Ishikawa (cell line): Measurements from ENCODE around the gene MYCBPAP.

Source experiments
- CEBPB ChIP-seq: IDR thresholded peaks from 2 replicates; pipeline ENCODE4 v1.6.1; 2012
- YY1 ChIP-seq: IDR thresholded peaks from 2 replicates; pipeline ENCODE4 v1.6.1; 2012; ENCODE audit warnings: low read depth
- TF ChIP-seq, protein P1 (sequence below): IDR thresholded peaks from 2 replicates; pipeline ENCODE4 v1.6.1; 2012; ENCODE audit warnings: low read depth, mild to moderate bottlenecking

DNA sequence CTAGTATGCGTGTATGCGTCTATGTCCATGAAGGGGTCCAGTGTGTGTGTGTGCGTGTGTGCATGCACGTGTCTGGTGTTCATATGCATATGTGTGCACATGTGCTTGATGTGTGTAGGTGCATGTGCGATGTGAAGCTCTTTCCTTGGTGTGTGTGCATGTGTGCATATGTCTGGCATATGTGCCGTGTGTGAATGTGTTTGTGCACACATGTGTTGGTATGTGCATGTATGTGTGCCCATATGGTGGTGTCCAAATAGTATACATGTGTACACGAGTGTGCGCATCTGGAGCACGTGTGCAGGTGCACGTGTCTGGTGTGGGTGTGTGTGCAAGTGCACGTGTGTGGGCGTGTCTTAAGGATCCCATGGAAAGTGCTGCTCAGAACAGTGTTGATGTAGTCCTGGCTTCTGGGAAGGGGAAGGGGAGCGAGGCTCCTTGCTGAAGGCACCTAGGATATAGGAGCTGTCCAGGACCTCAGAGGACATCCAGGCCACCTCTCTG lies 69.3 kb downstream of the MYCBPAP start:
- TF ChIP-seq YY1, result no peak
- TF ChIP-seq, protein P1, sequence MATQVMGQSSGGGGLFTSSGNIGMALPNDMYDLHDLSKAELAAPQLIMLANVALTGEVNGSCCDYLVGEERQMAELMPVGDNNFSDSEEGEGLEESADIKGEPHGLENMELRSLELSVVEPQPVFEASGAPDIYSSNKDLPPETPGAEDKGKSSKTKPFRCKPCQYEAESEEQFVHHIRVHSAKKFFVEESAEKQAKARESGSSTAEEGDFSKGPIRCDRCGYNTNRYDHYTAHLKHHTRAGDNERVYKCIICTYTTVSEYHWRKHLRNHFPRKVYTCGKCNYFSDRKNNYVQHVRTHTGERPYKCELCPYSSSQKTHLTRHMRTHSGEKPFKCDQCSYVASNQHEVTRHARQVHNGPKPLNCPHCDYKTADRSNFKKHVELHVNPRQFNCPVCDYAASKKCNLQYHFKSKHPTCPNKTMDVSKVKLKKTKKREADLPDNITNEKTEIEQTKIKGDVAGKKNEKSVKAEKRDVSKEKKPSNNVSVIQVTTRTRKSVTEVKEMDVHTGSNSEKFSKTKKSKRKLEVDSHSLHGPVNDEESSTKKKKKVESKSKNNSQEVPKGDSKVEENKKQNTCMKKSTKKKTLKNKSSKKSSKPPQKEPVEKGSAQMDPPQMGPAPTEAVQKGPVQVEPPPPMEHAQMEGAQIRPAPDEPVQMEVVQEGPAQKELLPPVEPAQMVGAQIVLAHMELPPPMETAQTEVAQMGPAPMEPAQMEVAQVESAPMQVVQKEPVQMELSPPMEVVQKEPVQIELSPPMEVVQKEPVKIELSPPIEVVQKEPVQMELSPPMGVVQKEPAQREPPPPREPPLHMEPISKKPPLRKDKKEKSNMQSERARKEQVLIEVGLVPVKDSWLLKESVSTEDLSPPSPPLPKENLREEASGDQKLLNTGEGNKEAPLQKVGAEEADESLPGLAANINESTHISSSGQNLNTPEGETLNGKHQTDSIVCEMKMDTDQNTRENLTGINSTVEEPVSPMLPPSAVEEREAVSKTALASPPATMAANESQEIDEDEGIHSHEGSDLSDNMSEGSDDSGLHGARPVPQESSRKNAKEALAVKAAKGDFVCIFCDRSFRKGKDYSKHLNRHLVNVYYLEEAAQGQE, result no peak
- no peak for TF ChIP-seq CEBPB
